Measurements from ENCODE around the gene RYR2. TPM values are rescaled to one million over a fixed set of nuclear protein-coding genes. Genes with fewer than 3 reads are reported as not detected.

RYR2 gene
- total and polyA plus RNA-seq, 3 donors from 2014 or later: 5.4 to 9.5 (median 9.1) TPM

DNA sequence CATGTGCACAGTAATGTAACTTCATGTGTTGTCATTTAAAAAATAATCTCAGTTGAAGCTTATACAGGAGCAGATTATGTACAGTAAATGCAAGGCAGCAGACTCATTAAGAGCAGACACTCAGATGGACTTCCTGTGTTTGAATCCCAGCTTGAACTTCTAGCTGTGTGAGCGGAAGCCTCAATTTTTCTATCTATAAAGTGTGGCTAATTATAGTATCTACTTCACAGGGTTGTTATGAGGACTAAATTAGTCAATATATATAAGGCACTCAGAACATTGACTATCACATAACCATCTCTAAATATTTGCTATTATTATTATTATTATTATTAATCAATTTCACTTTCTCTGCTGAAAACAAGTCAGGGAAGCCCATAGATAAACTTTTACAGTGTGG lies 707.1 kb downstream of the RYR2 start:
- Histone ChIP-seq H3K4me3 (no peak overlapping the region), H3K4me1 (no peaks in the 10 kb centered on the region), H3K27ac (no peak overlapping the region), H3K36me3 (ENCODE audit: low read depth, missing control alignments) (no peaks in the 10 kb centered on the region), H3K9me3 (no peaks in the 10 kb centered on the region), H3K27me3 (no peaks in the 10 kb centered on the region)
- 88 to 93% methylated on average over 1 of the region's 1 CpG for WGBS, 2 donors
- no peak for DNase-seq
- TF ChIP-seq, protein P1, sequence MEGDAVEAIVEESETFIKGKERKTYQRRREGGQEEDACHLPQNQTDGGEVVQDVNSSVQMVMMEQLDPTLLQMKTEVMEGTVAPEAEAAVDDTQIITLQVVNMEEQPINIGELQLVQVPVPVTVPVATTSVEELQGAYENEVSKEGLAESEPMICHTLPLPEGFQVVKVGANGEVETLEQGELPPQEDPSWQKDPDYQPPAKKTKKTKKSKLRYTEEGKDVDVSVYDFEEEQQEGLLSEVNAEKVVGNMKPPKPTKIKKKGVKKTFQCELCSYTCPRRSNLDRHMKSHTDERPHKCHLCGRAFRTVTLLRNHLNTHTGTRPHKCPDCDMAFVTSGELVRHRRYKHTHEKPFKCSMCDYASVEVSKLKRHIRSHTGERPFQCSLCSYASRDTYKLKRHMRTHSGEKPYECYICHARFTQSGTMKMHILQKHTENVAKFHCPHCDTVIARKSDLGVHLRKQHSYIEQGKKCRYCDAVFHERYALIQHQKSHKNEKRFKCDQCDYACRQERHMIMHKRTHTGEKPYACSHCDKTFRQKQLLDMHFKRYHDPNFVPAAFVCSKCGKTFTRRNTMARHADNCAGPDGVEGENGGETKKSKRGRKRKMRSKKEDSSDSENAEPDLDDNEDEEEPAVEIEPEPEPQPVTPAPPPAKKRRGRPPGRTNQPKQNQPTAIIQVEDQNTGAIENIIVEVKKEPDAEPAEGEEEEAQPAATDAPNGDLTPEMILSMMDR (IDR thresholded peaks at IDR 0.05): no peak
- TF ChIP-seq POLR2A (IDR thresholded peaks at IDR 0.05): no peak
- intact Hi-C loops (cut with DNase I; ENCODE audit: low total_unique reads): no loop called here

DNA sequence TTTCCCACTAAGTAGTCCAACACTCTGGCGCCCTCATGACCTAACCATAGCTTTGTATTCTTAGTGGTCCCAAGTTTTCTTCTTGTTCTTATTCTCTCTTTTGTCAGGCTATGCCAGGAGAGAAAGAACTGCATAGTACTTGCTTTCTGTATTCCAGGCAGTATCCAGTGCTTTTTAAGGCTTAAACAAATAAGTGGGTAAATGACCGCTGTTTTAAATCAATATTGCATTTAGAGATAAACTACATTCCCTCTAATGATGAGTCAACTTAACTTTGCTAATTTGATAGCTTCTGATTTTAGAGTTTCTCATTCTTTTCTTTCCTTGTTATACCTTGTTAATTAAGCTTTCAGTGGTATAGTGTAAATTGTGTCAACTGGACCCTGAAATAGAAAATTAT lies 709.1 kb downstream of the RYR2 start:
- Histone ChIP-seq H3K27ac (no peak overlapping the region), H3K4me3 (no peak overlapping the region), H3K36me3 (ENCODE audit: low read depth, missing control alignments) (no peaks in the 10 kb centered on the region), H3K27me3 (no peaks in the 10 kb centered on the region), H3K4me1 (no peaks in the 10 kb centered on the region), H3K9me3 (no peaks in the 10 kb centered on the region)
- no peak for DNase-seq
- intact Hi-C loops (cut with DNase I; ENCODE audit: low total_unique reads): no loop called here
- 92 to 93% methylated on average over 2 of the region's 2 CpGs for WGBS, 2 donors
- TF ChIP-seq, protein P1 (IDR thresholded peaks at IDR 0.05): no peak
- no peak for TF ChIP-seq POLR2A (IDR thresholded peaks at IDR 0.05)

DNA sequence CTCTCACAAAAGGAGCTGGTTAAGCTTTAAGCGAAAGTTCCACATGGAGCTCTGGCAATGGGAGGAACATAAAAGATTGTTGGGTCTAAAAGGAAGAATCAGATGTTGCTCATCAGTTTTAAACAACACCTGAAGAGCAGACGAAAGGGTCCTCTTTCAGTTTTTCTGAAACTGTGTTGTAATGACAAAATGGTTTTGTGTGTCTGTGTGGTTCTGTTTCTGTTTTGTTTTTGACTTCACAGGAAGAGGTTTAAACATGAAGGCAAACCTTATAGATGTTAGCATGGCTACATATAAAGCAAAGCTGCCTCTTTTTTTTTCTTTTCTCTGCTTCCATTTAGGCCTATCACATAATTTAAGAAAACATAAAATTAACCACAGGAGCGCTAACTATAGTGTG lies 712.6 kb downstream of the RYR2 start:
- intact Hi-C loops (cut with DNase I; ENCODE audit: low total_unique reads): no loop called here
- no peaks in the 10 kb centered on the region for H3K4me1 ChIP-seq

GRCh38 chr1:237756304-237756967 lies 714.5 kb downstream of the RYR2 start:
- Histone ChIP-seq H3K9me3 (no peaks in the 10 kb centered on the region), H3K4me3 (no peak overlapping the region), H3K4me1 (no peaks in the 10 kb centered on the region), H3K36me3 (ENCODE audit: low read depth, missing control alignments) (no peaks in the 10 kb centered on the region), H3K27me3 (no peaks in the 10 kb centered on the region), H3K27ac (no peak overlapping the region)
- no peak for TF ChIP-seq POLR2A (IDR thresholded peaks at IDR 0.05)
- TF ChIP-seq, protein P1 (IDR thresholded peaks at IDR 0.05): no peak
- intact Hi-C loops (cut with DNase I; ENCODE audit: low total_unique reads): no loop called here
- WGBS, 2 donors: 91 to 92% methylated on average over 12 of the region's 12 CpGs
- no peak for DNase-seq

More for the DNA sequence above, 712.6 kb downstream of the RYR2 start:
- DNase-seq: no peak
- Histone ChIP-seq H3K27ac (no peak overlapping the region), H3K27me3 (no peaks in the 10 kb centered on the region), H3K36me3 (ENCODE audit: low read depth, missing control alignments) (no peaks in the 10 kb centered on the region), H3K9me3 (no peaks in the 10 kb centered on the region), H3K4me3 (no peak overlapping the region)
- no peak for TF ChIP-seq POLR2A (IDR thresholded peaks at IDR 0.05)
- TF ChIP-seq, protein P1 (IDR thresholded peaks at IDR 0.05): no peak
- 82 to 92% methylated on average over 3 of the region's 3 CpGs for WGBS, 2 donors

DNA sequence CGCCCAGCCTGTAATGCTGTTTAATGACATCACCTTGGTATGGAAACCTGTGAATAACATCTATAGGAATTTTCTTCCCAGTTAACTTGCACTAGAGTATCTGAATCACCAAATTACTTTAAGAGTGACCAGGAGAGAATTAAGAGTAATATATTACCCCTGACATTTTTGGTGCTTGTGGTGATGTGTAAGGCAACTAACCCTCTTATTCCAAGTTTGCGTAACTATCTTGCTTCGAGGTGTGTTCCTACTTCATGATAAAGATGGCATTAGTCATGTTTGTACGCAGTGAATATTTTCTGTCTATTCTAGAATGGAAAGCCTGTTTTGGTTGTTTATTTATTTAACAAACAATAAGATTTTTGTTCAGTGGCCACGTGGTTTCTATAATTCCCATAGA lies 717.4 kb downstream of the RYR2 start:
- TF ChIP-seq, protein P1 (IDR thresholded peaks at IDR 0.05): no peak
- no peak for TF ChIP-seq POLR2A (IDR thresholded peaks at IDR 0.05)
- no peak overlapping the region for H3K27ac ChIP-seq
- H3K27me3 ChIP-seq: no peaks in the 10 kb centered on the region
- no peaks in the 10 kb centered on the region for H3K4me1 ChIP-seq
- intact Hi-C loops (cut with DNase I; ENCODE audit: low total_unique reads): no loop called here
- DNase-seq: no peak
- no peak overlapping the region for H3K4me3 ChIP-seq
- H3K36me3 ChIP-seq (ENCODE audit: low read depth, missing control alignments): no peaks in the 10 kb centered on the region
- 75 to 78% methylated on average over 5 of the region's 5 CpGs for WGBS, 2 donors
- no peaks in the 10 kb centered on the region for H3K9me3 ChIP-seq
